DMS79 (cell line): ENCODE measurements around the gene RNF149.
"Not testable (repeated sequence)": the region's sequence is repeated elsewhere in the genome, so short reads cannot be mapped to it uniquely, and the experiment has no call there.

Experiments used
- DNase-seq: peaks from one replicate; lab custom pipeline; 2025; lab: John Stamatoyannopoulos, UW

Gene RNF149

GRCh38 chr2:101255501-101255900, 53.0 kb downstream of the RNF149 start:
- DNase-seq = no peak

GRCh38 chr2:101253703-101254450, 54.6 kb downstream of the RNF149 start:
- peak; percentile 7 for DNase-seq

GRCh38 chr2:101253013-101253702, 55.3 kb downstream of the RNF149 start:
- peak; percentile 19 for DNase-seq

GRCh38 chr2:101252408-101253012, 56.0 kb downstream of the RNF149 start, which contains the start of gene CNOT11:
Gene CNOT11, plus strand, starts transcription at chr2:101252886. Its CDS starts 79 bp downstream, at chr2:101252965.
- peak; percentile 93 for DNase-seq

- peak; percentile 72 for DNase-seq
Measured at GRCh38 chr2:101251844-101252407, 56.6 kb downstream of the RNF149 start.

GRCh38 chr2:101251246-101251781, 57.2 kb downstream of the RNF149 start:
- not testable (repeated sequence) for DNase-seq

GRCh38 chr2:101249826-101250225, 58.7 kb downstream of the RNF149 start:
- no peak for DNase-seq

GRCh38 chr2:101248756-101249155, 59.7 kb downstream of the RNF149 start:
- not testable (repeated sequence) for DNase-seq

GRCh38 chr2:101245468-101245867, 63.0 kb downstream of the RNF149 start:
- not testable (repeated sequence) for DNase-seq

GRCh38 chr2:101244899-101245298, 63.6 kb downstream of the RNF149 start:
- not testable (repeated sequence) for DNase-seq

GRCh38 chr2:101244373-101244772, 64.1 kb downstream of the RNF149 start:
- DNase-seq = not testable (repeated sequence)

- no peak for DNase-seq
Measured at GRCh38 chr2:101241158-101241557, 67.3 kb downstream of the RNF149 start.

GRCh38 chr2:101240694-101241093, 67.8 kb downstream of the RNF149 start:
- DNase-seq = not testable (repeated sequence)

GRCh38 chr2:101239760-101240118, 68.8 kb downstream of the RNF149 start:
- DNase-seq = not testable (repeated sequence)

GRCh38 chr2:101238930-101239759, 69.4 kb downstream of the RNF149 start:
- DNase-seq = no peak

GRCh38 chr2:101237944-101238343, 70.6 kb downstream of the RNF149 start:
- DNase-seq = not testable (repeated sequence)

GRCh38 chr2:101235956-101236355, 72.5 kb downstream of the RNF149 start:
- DNase-seq = not testable (repeated sequence)

- DNase-seq = no peak
Measured at GRCh38 chr2:101234169-101234938, 74.1 kb downstream of the RNF149 start.

GRCh38 chr2:101232770-101233169, 75.7 kb downstream of the RNF149 start:
- no peak for DNase-seq

GRCh38 chr2:101231937-101232730, 76.4 kb downstream of the RNF149 start:
- DNase-seq = no peak
